PC-3 (cell line): Measurements from ENCODE around the gene ZNF445. TPM values are rescaled to one million over a fixed set of nuclear protein-coding genes. Genes with fewer than 3 reads are reported as not detected.
A peak's percentile ranks its signal among the peaks of the same experiment; 100 is the strongest.

ENCODE experiments used
- ATAC-seq: fragments of 200-7000 bp; cut with Tn5 transposase; 2 replicates; pipeline ENCODE4 v1.9.1; 2020; ENCODE audit warnings: mild to moderate bottlenecking, moderate library complexity
- BruUV-seq: library from RNA; stranded (reverse); fragments of 400-500 nt; replicated peaks from 2 replicates; lab custom pipeline; 2021; lab: Mats Ljungman, UMichigan
- CTCF ChIA-PET: fragments of 300-600 bp; sonication (Branson Sonifier 250); formaldehyde crosslinking; loops from one replicate; lab custom pipeline; 2022; ENCODE audit warnings: antibody characterized with exemption; lab: Charles Lee
- POLR2A ChIA-PET: fragments of 300-600 bp; sonication (Branson Sonifier 250); formaldehyde crosslinking; loops from one replicate; lab custom pipeline; 2022; ENCODE audit warnings: antibody characterized with exemption; ENCODE audit not compliant: unreplicated experiment; lab: Charles Lee
- DNase-seq: peaks from one replicate; pipeline ENCODE4 v3.0.0-alpha.2; 2015
- H2AFZ ChIP-seq: fragments of 300-600 bp; sonication (generic); 2 replicates; pipeline ENCODE4 v1.6.0; 2016; ENCODE audit warnings: antibody characterized with exemption, low read length
- H3F3A ChIP-seq: fragments of 300-600 bp; sonication (generic); one replicate; pipeline ENCODE4 v1.6.0; 2017; ENCODE audit warnings: antibody characterized with exemption, low read length, control low read depth, mild to moderate bottlenecking; ENCODE audit not compliant: unreplicated experiment
- H3K27ac ChIP-seq: fragments of 300-600 bp; sonication (generic); 2 replicates; pipeline ENCODE4 v1.5.1; 2016; ENCODE audit warnings: mild to moderate bottlenecking, low read length
- H3K27me3 ChIP-seq: fragments of 300-600 bp; sonication (generic); 2 replicates; pipeline ENCODE4 v1.6.1; 2016; ENCODE audit warnings: low read length, mixed read lengths
- H3K36me3 ChIP-seq: fragments of 300-600 bp; sonication (generic); 2 replicates; pipeline ENCODE4 v1.6.1; 2016; ENCODE audit warnings: low read depth, mixed run types, low read length, mixed read lengths
- H3K4me1 ChIP-seq: fragments of 300-600 bp; sonication (generic); 2 replicates; pipeline ENCODE4 v1.5.1; 2016; ENCODE audit warnings: low read length; ENCODE audit not compliant: insufficient read depth
- H3K4me2 ChIP-seq: fragments of 300-600 bp; sonication (generic); 2 replicates; pipeline ENCODE4 v1.6.0; 2016; ENCODE audit warnings: low read length
- H3K4me3 ChIP-seq: fragments of 300-600 bp; sonication (generic); 2 replicates; pipeline ENCODE4 v1.5.1; 2016; ENCODE audit warnings: mild to moderate bottlenecking, low read length, mixed read lengths
- H3K79me2 ChIP-seq: fragments of 300-600 bp; sonication (generic); 2 replicates; pipeline ENCODE4 v1.6.1; 2017; ENCODE audit warnings: low read length, mixed read lengths
- H3K9ac ChIP-seq: fragments of 300-600 bp; sonication (generic); 2 replicates; pipeline ENCODE4 v1.6.0; 2016; ENCODE audit warnings: mild to moderate bottlenecking, low read length
- H3K9me2 ChIP-seq: fragments of 300-600 bp; sonication (generic); replicated peaks from 2 replicates; pipeline ENCODE4 v1.6.1; 2016; ENCODE audit warnings: mixed run types, low read length, mixed read lengths
- H3K9me3 ChIP-seq: fragments of 300-600 bp; sonication (generic); 2 replicates; pipeline ENCODE4 v1.6.1; 2016; ENCODE audit warnings: low read length, mixed read lengths
- H4K20me1 ChIP-seq: fragments of 300-600 bp; sonication (generic); 2 replicates; pipeline ENCODE4 v1.6.1; 2016; ENCODE audit warnings: low read length, mixed read lengths
- CTCF ChIP-seq: fragments of 300-600 bp; sonication (generic); conservative IDR thresholded peaks from 2 replicates; pipeline ENCODE4 v1.5.1; 2017; ENCODE audit warnings: antibody characterized with exemption, low read depth, mild to moderate bottlenecking, low read length
- EZH2 ChIP-seq: fragments of 300-600 bp; sonication (generic); IDR thresholded peaks from one replicate; pipeline ENCODE4 v1.6.1; 2017; ENCODE audit warnings: antibody characterized with exemption, mild to moderate bottlenecking, low read length; ENCODE audit not compliant: unreplicated experiment
- EZH2phosphoT487 ChIP-seq: fragments of 300-600 bp; sonication (generic); IDR thresholded peaks from 2 replicates; pipeline ENCODE4 v1.6.1; 2018; ENCODE audit warnings: mild to moderate bottlenecking, antibody characterized with exemption, low read length, borderline replicate concordance
- intact Hi-C: fragments of 100-400 bp; cut with micrococcal nuclease; formaldehyde crosslinking; loops from 2 replicates; pipeline ENCODE4 v1.9.0; 2023
- total RNA-seq: library from RNA; depleted of rRNA; stranded (reverse); fragments of >200 nt; gene quantifications from 2 replicates; pipeline ENCODE4 v1.2.3, GENCODE V29; 2014

ZNF445 gene
- total RNA-seq, 1 experiment from 2014 or later: 8.2 TPM

- Histone ChIP-seq H3K36me3 (no peaks in the 10 kb centered on the region), H2AFZ (no peak overlapping the region), H3K79me2 (no peaks in the 10 kb centered on the region), H3K9ac (no peak overlapping the region), H3K9me2 (no peaks in the 10 kb centered on the region), H3K27ac (no peak overlapping the region), H3F3A (no peaks in the 10 kb centered on the region), H3K4me2 (no peak overlapping the region), H3K4me1 (peaks cover 5% of the 10 kb centered on the region; the same call in 1 of the 2 replicates), H4K20me1 (no peaks in the 10 kb centered on the region), H3K4me3 (no peak overlapping the region), H3K9me3 (no peaks in the 10 kb centered on the region), H3K27me3 (peaks cover 6% of the 10 kb centered on the region; the same call in 1 of the 2 replicates)
- POLR2A ChIA-PET: no interaction called here
- TF ChIP-seq CTCF: no peak
- no peak for TF ChIP-seq EZH2
- no peak for TF ChIP-seq EZH2phosphoT487
- no peak for ATAC-seq
- intact Hi-C loops: no loop called here
- DNase-seq: no peak
- CTCF ChIA-PET: no interaction called here
- BruUV-seq: no TSS peak
Measured at GRCh38 chr3:44516230-44516629, 38.8 kb upstream of the ZNF445 start.

- DNase-seq (no peak), ATAC-seq (no peak)
- no TSS peak for BruUV-seq
- H3K4me1 ChIP-seq: peaks cover 15% of the 10 kb centered on the region
- intact Hi-C loops: no loop called here
- no peak overlapping the region for H3K4me2 ChIP-seq
- no peaks in the 10 kb centered on the region for H3K9me3 ChIP-seq
- ChIA-PET POLR2A (no interaction called here), CTCF (interaction anchor here (0.6 kb wide), 1 partner anchor 112 kb away, joined by 4 read pairs; no protein-coding TSS in a partner anchor)
- peaks cover 7% of the 10 kb centered on the region; the same call in 1 of the 2 replicates for H4K20me1 ChIP-seq
- H3K36me3 ChIP-seq: no peaks in the 10 kb centered on the region
- H3F3A ChIP-seq: no peaks in the 10 kb centered on the region
- no peak for TF ChIP-seq EZH2
- TF ChIP-seq EZH2phosphoT487: no peak
- TF ChIP-seq CTCF: no peak
- no peak overlapping the region for H2AFZ ChIP-seq
- H3K27me3 ChIP-seq: no peaks in the 10 kb centered on the region
- H3K9ac ChIP-seq: no peak overlapping the region
- H3K9me2 ChIP-seq: no peaks in the 10 kb centered on the region
- H3K79me2 ChIP-seq: peaks cover 18% of the 10 kb centered on the region
- no peak overlapping the region for H3K27ac ChIP-seq
- no peak overlapping the region for H3K4me3 ChIP-seq
Measured at GRCh38 chr3:44513513-44513912, 36.0 kb upstream of the ZNF445 start.

- DNase-seq (no peak), ATAC-seq (no peak)
- Histone ChIP-seq H3K27me3 (no peaks in the 10 kb centered on the region), H3K9me3 (no peaks in the 10 kb centered on the region), H2AFZ (peak overlapping the region; percentile 99), H3K4me3 (peak overlapping the region; percentile 81), H3F3A (no peaks in the 10 kb centered on the region), H3K9me2 (no peaks in the 10 kb centered on the region), H3K4me2 (peak overlapping the region; percentile 93), H3K4me1 (peaks cover 15% of the 10 kb centered on the region), H3K27ac (0 out of 2 replicates have a peak overlapping the region, but pooled peaks have one; percentile 25), H3K79me2 (peaks cover 41% of the 10 kb centered on the region), H3K36me3 (peaks cover 12% of the 10 kb centered on the region), H3K9ac (peak overlapping the region; percentile 82), H4K20me1 (peaks cover 7% of the 10 kb centered on the region; the same call in 1 of the 2 replicates)
- ChIA-PET POLR2A (interaction anchor here (0.6 kb wide), 3 partner anchors 236 to 621 kb away, joined by 4 to 11 read pairs (median 5); no protein-coding TSS in a partner anchor), CTCF (no interaction called here)
- TSS peak; percentile 86 for BruUV-seq
- intact Hi-C loops: no loop called here
- TF ChIP-seq CTCF (no peak), EZH2phosphoT487 (no peak)
Measured at GRCh38 chr3:44511238-44511566, 33.7 kb upstream of the ZNF445 start.
